ENCODE measurements around the gene PXT1. TPM values are rescaled to one million over a fixed set of nuclear protein-coding genes. Genes with fewer than 3 reads are reported as not detected.

The PXT1 gene
- total RNA-seq, 1 donor from 2014 or later, result not detected

GRCh38 chr6:36431197-36431596 lies 11.5 kb downstream of the PXT1 start:
- no peaks in the 10 kb centered on the region for H3K4me1 ChIP-seq
- H3K36me3 ChIP-seq, result no peaks in the 10 kb centered on the region
- intact Hi-C loops (cut with DNase I), result no loop called here
- H3K4me3 ChIP-seq, result no peak overlapping the region
- no peak for DNase-seq (ENCODE audit: low spot score in 2 of 2)
- TF ChIP-seq, protein P1, sequence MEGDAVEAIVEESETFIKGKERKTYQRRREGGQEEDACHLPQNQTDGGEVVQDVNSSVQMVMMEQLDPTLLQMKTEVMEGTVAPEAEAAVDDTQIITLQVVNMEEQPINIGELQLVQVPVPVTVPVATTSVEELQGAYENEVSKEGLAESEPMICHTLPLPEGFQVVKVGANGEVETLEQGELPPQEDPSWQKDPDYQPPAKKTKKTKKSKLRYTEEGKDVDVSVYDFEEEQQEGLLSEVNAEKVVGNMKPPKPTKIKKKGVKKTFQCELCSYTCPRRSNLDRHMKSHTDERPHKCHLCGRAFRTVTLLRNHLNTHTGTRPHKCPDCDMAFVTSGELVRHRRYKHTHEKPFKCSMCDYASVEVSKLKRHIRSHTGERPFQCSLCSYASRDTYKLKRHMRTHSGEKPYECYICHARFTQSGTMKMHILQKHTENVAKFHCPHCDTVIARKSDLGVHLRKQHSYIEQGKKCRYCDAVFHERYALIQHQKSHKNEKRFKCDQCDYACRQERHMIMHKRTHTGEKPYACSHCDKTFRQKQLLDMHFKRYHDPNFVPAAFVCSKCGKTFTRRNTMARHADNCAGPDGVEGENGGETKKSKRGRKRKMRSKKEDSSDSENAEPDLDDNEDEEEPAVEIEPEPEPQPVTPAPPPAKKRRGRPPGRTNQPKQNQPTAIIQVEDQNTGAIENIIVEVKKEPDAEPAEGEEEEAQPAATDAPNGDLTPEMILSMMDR (IDR thresholded peaks at IDR 0.05), result no peak
- no peaks in the 10 kb centered on the region for H3K9me3 ChIP-seq
- no peaks in the 10 kb centered on the region for H3K27me3 ChIP-seq
- H3K27ac ChIP-seq, result no peak overlapping the region

GRCh38 chr6:36430351-36430750 lies 12.3 kb downstream of the PXT1 start:
- Histone ChIP-seq H3K36me3 (no peaks in the 10 kb centered on the region), H3K27me3 (no peaks in the 10 kb centered on the region), H3K4me1 (no peaks in the 10 kb centered on the region), H3K9me3 (no peaks in the 10 kb centered on the region), H3K4me3 (no peak overlapping the region), H3K27ac (no peak overlapping the region)
- TF ChIP-seq, protein P1 (IDR thresholded peaks at IDR 0.05), result no peak
- intact Hi-C loops (cut with DNase I), result no loop called here
- no peak for DNase-seq (ENCODE audit: low spot score in 2 of 2)

GRCh38 chr6:36428911-36429310 lies 13.7 kb downstream of the PXT1 start:
- intact Hi-C loops (cut with DNase I), result no loop called here
- no peak for DNase-seq (ENCODE audit: low spot score in 2 of 2)
- Histone ChIP-seq H3K4me1 (no peaks in the 10 kb centered on the region), H3K4me3 (no peak overlapping the region), H3K27ac (no peak overlapping the region), H3K36me3 (no peaks in the 10 kb centered on the region), H3K9me3 (no peaks in the 10 kb centered on the region), H3K27me3 (no peaks in the 10 kb centered on the region)
- TF ChIP-seq, protein P1 (IDR thresholded peaks at IDR 0.05), result peak; percentile 19 to 28 (median 25)

- Histone ChIP-seq H3K9me3 (no peaks in the 10 kb centered on the region), H3K4me3 (no peak overlapping the region), H3K27ac (no peak overlapping the region), H3K36me3 (no peaks in the 10 kb centered on the region), H3K27me3 (no peaks in the 10 kb centered on the region), H3K4me1 (peaks cover 3 to 4% of the 10 kb centered on the region in 2 donors)
- TF ChIP-seq, protein P1 (IDR thresholded peaks at IDR 0.05), result no peak
- intact Hi-C loops (cut with DNase I), result no loop called here
- no peak for DNase-seq (ENCODE audit: low spot score in 2 of 2)
Measured at GRCh38 chr6:36426622-36427021, 16.0 kb downstream of the PXT1 start.

DNA sequence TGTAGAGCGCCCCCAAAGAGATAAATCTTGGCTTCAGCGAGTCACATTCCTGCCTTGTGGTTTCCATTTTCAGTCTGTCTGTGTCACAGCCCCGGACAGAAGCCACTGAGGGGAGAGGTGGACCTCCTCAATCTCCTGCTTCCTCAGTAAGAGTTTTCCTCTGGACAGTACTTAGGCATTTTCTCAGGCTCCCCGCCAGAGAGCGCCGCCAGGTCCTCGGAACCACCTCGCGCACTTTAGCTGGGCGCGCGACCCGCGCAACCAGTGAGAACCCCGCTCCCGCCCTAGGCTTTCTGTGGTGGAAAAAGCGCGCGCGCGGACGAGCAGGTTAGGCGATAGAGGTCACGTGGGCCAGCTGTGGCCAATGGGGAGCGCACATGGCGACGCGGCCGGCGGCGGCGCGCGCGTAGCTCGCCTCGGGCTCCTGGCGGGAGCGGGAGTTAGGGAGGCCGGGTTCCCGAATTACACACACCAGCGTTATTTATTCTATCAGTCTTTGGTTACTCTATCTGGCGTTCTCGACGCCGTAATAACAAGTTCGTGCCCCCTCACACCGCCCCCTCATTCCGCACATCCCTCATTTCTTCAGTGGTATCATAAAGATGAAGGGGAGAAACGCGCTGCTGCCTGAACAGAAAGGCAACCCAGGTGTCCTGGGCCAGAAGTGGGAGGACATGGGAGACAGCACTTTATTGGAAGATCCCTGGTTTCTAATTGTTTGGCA lies 19.4 kb downstream of the PXT1 start:
- Histone ChIP-seq H3K4me3 (peak overlapping the region; percentile 51 to 75), H3K27ac (peak overlapping the region; percentile 80 to 87), H3K36me3 (no peaks in the 10 kb centered on the region), H3K4me1 (peaks cover 3 to 4% of the 10 kb centered on the region in 2 donors), H3K9me3 (no peaks in the 10 kb centered on the region), H3K27me3 (no peaks in the 10 kb centered on the region)
- DNase-seq (ENCODE audit: low spot score in 2 of 2), result peak; percentile 93 to 99
- TF ChIP-seq, protein P1 (IDR thresholded peaks at IDR 0.05), result peak; percentile 55 to 78 (median 60)
- intact Hi-C loops (cut with DNase I), result loop anchor here (1.0 to 2.0 kb wide), 4 partner anchors 20 to 171 kb away; partner anchors contain the start of genes ETV7, SRSF3 and STK38
